ENCODE results near the gene BCAR3.
"Not testable (repeated sequence)": the region's sequence is repeated elsewhere in the genome, so short reads cannot be mapped to it uniquely, and the experiment has no call there.

BCAR3 gene

DNA sequence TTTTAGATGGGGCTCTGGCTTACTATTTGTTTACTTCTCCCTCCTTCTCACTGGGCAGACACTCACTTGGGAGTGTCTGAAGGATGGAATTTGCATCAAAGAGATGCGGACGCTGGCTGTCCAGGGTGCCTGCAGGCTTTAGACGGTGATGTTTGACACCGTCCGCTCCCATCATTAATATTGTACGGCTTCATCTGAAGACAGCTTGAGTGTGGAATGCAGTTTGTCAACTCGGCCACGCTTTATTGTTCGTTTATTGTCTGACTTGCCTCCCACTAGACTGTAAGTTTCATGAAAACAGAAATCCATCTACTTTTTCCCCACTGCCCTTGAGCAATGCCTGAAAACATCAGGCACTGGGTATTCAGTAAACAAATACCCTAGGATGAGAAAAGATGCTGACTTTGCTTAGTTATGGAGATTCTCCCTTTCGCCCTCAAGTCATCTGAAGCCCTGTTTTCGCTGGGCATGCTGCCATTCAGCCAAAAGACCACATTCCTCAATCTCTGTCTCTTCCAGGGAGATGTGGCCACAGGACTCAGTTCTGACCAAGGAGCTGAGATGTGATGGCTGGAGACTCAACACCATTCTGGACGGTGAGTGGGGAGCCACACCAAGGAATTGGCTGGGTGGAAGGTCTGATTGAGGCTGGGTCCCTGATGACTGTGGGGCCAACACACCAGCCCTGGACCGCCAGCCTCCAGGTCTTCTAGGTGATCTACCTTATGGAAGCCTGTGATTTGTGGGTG lies 87.6 kb downstream of the BCAR3 start:
- DNase-seq, result no peak

DNA sequence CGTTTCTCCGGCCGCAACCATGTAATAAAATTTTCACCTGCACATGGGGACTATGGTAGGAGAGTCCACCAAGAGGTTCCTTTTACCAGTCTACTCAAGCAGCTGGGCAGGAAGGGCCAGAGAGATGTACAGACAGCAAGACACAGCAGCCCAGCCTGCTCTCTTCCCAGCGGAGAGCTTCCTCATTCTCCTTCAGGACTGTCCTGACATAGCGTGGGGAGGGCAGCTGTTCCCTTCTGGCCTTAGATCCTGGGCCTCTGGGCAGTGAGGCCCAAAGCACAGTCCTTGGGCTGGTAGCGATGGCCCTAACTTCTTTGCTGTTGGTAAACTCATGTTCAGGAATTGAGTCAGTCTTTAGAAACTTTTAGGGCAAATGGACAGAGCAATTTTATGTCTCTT lies 89.1 kb downstream of the BCAR3 start:
- DNase-seq, result no peak

DNA sequence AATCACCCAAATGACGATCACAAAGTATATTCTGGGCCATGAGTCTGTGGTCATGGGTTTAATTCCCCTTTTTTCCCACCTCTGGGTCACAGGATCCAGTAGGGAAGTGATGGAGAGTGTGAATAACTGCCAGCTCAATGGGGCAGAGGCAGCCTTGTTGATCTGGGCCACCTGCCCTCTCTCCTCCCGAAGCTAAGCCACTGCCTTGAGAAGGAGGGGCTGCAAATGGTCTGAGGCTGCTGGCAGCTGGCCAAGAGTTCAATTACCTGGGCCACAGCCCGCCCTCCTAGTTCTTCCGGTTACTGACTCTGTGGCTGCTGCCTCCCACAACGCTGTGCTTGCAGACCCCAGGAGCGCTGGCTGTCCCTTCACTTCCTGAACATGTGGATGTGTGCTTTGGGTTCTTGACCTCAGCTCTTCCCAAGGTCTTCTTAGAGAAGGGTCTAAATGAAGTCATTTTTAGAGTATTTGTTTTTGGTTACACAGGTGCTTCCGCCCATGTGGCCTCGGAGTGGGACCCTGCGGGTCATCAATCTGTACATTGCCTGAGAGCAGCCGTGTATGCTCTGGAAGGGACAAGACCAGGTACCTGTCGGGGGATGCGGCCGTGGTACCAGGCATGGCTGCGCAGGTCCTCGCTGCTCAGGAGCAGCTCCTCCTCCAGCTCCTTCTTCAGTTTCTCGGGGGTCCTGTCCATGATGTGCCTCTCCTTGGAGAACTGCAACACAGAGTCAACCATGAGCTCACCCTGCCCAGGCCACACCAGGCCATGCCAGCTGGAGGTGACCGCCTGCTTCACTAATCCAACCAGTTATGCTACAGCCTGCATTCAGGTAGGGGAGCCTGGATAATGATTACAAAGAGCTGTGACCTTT lies 89.7 kb downstream of the BCAR3 start:
- peak; percentile 99 for DNase-seq

DNA sequence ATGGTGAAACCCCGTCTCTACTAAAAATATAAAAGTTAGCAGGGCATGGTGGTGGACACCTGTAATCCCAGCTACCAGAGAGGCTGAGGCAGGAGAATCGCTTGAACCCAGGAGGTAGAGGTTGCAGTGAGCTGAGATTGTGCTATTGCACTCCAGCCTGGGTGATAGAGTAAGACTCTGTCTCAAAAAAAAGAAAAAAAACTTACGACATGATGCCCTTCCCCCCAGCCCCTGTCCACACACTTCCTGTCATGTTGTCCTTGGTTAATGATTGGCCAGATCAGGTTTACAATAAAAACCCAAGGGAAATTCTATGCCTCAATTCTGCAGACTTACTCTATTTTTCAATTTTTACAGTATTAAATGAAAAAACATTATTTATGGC lies 90.4 kb downstream of the BCAR3 start:
- DNase-seq, result not testable (repeated sequence)

DNA sequence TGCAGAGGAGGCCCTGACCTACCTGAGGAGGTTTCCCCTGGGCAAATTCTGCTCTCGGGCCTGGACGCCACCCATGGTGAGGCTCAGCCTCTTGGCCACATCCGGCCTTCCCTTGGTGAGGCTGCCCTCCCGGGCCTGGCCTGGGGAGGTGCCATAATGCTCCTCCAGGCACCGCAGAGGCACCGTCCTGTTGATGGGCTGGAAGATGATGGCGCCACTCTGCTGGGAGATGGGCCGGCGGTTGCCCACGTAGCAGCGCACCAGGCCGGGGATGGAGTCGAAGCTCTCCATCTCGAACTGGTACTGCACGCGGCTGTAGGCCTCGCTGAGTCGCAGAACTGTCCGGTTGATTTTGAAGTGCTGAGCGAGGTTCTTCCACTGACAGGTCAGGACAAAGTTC lies 92.7 kb downstream of the BCAR3 start:
- no peak for DNase-seq

DNA sequence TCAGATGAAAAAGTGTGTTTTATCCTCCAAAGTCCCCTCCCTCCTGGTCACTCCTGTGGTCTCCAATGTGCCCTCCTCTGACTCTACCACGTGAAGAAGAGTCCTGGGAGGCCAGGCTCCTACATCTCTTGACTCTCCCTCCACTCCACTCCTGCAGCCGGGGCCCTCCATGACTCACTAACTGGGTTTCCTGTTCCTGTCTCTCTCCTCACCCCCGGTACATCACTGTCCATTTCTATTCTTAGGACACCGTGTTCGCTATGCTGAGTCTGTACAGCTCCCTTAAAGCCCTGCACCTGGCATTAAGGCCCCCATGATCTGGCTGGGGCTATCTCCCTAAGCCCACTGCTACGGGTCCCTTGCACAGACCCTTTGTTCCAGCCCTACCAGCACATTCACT lies 93.4 kb downstream of the BCAR3 start:
- DNase-seq, result no peak

DNA sequence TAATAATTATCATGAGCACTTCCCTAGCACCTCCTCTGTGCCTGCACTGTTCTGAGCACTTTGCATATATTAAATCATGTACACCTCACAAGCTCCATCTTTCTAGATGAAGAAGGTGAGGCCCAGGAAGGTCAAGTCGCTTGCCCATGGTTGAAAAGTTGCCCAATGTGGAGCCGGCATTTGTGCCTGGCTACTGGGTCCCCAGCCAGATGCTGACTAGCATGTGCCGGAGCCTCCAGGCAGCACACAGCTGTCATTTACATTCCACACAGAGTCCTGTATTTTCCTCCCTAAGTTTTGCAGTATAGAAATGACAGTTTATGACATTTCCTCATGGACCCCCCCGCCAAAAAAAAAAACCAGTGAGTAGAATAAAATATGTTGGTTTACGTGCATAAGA lies 94.3 kb downstream of the BCAR3 start:
- DNase-seq, result no peak

DNA sequence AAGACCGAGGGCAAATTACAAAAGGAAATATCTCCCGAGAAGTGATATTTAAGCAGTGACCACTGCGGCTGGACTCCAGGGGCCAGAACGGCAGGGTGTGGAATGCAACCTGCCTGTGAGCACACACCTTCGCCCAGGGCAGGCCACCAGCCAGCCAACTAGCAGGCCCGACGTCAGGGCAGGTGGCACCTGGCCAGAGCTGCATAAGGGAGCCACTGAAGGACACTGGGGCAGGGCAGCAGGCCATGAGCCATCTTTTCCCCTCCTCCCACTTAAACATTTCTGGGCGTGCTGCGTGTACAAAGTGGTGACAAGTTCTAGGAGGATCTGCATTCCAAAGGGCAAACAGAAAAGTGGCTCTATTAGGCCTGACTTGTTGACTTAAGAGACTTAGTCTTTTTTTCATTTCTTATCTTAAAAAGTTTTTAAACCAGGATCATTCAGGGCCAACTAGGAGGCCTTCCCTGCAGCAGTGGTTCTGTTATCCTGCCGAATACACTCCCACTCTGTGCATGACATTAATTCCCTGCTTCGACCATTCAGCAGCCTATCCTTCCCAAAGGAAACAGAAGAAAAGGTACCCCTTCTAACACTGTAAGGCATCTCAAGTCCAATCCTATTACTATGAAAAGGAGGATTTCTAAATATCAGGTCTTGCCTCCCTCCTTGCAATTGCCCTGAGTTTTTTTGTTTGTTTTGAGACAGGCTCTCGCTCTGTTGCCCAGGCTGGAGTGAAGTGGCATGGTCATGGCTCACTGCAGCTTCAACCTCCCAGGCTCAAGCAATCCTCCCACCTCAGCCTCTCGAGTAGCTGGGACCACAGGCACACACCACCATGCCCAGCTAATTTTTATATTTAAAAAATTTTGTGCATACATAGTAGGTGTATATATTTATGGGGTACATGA lies 96.3 kb downstream of the BCAR3 start:
- DNase-seq, result peak; percentile 44

DNA sequence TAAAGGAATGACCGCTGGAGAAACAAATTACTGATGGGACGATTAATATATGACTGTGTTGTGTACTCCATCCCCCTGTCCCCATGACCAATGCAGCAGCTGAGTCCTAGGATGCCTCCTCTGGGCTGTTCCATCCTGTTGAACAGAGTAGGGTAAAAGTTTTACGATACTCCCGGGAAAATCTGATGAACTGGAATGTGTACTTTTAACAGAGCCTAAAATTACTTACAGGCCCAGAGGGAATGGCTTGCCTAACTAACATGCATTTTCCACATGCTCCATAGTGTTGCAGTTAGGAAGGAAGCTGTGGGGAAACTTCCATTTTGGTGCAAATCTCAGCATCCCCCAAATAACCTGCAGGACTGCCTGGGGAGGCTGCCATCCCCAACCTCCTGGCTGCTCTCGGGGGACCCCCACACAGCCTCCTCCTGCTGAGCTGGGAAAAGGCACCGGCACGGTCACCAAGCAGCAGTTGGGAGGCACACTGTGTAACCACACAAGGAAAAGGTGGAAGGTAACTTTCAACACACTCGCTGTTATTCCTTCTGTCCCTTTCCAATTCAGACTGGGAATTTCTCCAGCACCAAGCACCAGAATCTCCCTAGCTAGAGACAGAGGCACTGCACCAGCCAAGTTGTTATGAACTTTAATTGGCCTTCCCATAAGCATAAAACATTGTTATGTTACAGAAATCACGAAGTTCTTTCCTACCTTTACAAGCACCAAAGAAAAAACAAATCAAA lies 97.2 kb downstream of the BCAR3 start:
- no peak for DNase-seq

DNA sequence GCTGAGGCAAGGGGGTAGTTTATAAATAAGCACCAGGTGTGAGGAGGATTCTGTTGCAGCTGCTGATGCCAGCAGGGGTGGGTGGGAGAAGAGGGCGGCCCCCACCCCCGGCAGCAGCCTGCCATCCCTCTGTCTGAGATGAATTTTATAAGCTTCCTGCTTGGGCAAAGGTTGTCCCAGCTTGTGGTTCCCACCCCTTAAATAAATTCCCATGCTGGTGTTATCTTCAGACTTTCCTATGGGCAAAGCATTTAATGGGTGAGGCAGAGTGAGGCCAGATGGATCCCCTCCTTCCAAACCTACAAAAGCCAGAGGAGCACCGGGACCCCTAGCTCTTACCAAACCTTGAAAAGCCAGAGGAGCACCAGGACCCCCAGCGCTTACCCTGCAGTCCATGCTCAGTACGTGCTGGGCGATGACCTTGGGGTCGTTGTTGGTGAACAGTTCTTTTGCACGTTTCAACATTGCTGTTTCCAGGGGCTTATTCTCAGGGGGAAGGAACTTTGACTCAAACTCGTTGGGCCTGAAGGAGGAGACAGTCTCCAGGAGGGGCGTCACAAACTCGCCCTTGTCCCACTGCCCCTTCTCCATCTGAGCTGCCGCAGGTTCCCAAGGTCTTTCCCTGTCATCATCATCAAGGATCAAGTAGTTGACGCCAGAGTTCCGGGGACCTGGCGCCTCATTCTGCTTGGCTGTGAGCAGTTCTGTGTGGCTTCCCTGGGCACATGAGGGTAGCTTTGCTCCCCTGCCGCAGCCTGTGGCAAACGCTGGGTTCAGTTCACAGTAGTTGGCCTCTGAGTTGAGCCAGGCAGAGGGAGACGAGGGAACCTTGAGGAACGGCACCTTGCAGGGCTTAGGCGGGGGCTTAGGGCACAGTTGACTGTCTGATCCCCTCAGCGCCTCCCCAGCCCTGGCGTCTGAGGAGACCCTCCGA lies 99.5 kb downstream of the BCAR3 start:
- no peak for DNase-seq

DNA sequence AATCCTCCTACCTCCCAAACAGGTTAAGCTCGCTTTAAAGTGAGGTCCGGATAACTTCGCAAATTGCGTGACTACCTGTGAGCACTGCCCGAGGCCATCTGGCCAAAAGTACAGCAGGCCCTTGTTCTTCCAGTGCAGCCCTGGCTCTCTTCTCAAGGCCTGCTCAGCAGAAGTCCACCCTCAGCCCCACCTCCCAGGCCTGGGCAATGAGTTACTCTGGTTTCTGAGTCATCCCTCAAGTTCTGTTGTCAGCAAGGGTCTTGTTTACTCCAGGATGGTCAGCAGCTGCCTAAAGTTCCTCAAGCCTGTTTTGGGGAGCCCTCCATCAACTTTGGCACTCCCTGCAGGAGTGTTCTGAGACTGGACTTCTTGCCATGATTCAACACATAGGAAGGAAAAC lies 101.7 kb downstream of the BCAR3 start:
- DNase-seq, result no peak

DNA sequence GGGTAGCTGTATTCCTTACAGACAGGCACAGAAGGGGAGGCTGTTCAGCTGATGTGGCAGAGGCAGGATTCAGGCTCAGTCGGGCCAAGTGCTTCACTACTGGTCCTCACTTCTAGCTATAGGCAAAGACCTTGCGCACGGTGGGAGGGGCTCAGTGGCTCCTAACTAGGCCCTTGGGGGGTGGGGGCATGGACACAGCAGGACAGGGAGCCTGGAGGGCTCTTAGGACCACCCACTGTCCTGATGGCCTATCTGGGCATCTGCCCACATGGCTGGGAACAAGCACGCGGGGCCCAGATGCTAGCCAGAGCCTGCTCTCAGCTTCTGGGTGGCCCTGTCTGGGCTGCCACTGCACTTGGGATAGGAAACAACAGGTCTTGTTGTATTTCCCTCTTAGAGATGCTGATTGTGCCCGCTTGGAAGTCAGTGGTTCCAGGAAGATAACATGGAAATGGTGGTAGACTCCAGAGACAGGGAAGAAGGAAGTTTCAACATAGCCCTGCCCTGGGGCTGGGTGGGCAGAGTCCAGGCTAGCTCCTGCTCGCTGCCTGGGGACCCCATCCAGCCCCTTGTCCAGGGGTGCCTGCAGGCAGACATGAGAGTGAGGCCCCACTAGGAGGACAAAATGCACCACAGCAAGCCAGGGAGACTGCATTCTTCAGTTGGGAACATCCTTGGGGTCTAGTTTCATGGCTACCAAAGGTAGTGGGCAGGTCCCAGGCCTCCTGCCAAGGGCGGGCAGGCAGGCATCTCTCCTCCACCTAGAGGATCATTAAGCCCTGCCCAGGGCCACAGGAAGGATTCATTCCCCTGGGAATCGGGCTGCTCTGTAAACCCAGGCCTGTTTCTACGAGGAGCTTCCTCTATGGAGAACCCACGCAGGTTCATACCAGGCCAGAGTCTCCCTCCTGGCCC lies 102.5 kb downstream of the BCAR3 start:
- DNase-seq, result no peak

DNA sequence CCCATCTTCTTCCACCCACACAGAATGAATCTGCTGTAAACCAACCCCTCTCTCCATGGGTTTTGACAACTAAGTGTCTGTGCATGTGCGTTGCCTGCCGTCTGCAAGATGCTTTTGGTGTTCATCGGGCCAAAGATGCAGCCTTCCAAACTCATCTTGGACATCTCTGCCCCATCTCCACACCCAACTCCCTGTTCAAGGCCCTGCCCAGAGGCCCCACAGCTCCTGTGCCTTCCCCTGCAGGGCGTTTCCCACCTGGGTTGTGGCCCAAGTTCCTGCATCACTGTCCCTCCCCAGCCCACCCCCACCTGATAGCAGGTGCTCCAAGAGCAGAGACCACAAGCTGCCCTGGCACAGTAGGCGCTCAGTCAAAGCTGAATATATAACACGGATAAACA lies 103.2 kb downstream of the BCAR3 start:
- DNase-seq, result no peak

DNA sequence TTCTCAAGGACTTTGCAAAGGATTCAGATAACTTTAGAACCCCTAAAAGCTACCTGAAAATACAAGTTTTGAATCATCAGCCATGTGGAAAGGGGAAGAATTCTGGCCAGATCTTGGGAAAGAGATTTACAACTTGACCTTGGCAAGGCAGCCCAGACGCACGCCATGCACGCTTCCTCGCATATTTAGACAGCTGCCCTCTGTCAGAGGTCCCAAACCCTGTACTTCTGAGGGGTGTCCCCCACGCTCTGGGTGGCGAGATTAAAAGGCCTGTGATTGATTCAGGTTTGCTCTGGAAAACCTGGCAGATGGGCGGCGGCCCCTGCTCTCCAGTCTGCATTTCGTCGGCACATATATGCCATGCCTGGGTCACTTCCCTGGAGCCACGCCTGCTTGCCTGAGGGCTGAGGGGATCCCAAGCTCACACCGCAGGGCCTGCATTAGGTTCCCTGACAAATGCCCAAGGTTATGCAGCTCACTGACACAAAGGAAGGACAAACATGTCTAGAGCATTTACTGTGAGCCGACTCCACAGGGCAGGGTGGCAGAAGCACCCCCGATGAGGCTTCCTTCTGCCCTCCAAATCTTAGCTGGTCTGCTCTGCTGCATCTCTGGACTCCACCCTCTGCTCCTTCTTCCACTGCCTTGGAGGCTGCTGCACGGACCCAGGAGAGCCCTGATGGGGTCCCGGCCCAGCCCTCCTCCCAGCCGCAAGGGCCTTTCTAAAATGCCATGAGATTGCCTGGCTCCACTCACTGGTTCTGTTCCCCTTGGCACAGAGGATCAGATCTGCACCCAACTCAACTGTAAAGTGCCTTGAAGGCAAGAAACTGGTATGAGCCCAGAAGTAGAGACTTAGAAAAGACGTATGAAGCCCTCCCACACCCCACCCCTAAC lies 103.9 kb downstream of the BCAR3 start:
- DNase-seq, result no peak

DNA sequence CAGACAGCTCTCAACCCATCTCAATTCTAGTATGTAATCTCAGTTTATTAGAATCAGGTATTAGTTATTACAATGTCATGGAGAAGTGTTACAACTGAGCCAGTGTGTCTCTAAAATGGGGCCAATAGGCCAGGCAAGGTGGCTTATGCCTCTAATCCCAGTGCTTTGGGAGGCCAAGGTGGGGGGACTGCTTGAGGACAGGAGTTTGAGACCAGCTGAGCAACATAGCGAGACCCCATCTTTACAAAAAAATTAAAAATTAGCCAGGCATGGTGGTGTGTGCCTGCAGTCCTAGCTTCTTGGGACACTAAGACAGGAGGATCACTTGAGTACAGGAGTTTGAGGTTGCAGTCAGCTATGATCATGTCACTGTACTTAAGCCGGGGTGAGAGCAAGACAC lies 104.9 kb downstream of the BCAR3 start:
- DNase-seq, result no peak

DNA sequence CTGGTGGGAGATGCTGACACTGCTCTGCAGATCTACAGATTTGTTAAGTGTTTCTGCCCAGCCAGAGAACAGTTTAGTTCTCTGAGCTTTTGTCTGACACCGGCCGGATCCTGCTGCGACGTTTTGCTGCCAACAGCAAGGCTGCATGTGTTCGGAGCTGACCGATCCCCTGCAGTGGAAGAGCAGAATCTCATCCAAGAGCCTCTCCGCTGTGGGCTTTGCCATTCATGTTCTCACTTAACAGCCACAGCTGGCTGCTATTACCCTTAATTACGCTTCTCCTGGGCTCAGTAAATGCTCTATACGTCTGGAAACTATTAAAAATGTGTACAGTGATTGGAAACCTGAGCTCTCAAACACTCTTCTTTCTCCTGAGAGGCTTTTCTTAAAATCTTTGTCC lies 105.3 kb downstream of the BCAR3 start:
- DNase-seq, result peak; percentile 88

DNA sequence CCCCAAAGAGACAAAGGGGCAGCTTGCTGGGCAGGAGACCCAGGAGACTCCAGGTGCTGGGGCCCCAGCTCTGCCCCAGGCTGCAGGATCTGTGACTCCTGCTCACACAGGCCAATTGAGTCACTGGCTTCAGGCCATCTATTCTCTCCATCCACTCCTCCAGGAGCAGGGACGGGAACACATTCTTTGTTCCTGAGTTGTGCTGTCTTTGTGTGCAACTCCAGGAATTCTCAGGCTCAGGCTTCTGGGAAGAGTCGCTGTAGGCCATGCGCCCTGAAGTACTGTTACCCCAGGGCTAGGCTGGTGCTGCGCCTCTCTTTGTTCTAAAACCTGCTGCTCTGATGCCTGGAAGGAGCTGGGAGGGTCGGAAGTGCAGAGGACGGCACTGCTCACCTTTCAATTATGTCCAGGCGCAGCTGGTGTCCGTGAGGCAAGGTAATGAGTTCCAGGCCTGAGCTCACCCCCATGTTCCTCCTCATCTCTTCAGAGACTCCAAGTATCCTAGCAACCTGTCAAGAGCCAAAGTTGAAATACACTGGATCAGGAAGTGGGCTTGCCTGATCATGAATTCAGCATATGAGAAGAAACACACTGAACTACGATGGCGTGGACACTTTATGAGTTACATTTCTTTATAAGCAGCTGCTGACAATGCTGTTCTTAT lies 105.9 kb downstream of the BCAR3 start:
- peak; percentile 88 for DNase-seq

DNA sequence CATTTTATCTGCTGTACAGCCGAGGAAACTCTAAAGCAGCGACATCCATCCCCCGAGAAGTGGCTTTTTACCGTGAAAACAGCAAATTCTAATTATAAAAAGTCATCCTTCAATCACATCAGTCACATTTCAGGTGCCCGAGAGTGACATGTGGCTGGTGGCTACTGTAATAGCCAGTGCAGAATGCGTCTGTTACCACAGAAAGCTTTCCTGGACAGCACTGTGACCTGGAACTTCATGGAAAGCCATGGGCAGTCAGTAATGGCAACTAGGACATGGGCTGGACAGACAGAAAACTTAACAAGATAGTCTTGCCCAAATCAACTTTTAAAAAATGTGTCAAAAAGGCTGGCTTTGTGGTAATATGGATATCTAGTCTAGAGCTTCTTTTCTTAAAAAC lies 106.6 kb downstream of the BCAR3 start:
- DNase-seq, result no peak

DNA sequence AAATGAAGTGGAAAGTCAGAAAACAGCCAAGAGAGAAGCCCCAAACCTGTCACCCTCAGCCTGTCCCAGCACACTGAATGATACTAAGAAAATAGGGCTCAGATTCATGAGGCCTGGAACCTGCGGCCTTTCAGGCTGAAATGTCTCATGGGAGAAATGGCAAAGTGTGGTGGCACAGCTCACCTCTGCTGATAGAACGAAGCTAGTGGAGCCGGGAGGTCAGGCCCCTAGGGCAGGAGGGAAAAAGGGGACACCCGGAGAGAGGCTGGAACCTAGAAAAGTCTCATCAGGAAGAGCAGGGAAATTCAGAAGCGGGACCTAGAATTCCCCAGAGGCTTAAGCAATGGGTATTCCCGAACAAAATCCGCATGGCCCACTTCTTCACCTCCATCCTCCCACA lies 107.1 kb downstream of the BCAR3 start:
- no peak for DNase-seq

Data from DMS79 treated with DMSO at 0.1 percent for 48 hours (cell line).